ENCODE data around the gene PDHA2.
A peak's percentile ranks its signal among the peaks of the same experiment; 100 is the strongest.

The PDHA2 gene

GRCh38 chr4:95869961-95870500 is 30.1 kb downstream of the PDHA2 start:
- no peak for TF ChIP-seq CTCF (conservative IDR thresholded peaks at IDR 0.05; ENCODE audit: low read depth, low read length)
- no peak overlapping the region for H3K4me3 ChIP-seq (ENCODE audit: low read depth, low read length)
- peak; percentile 12 for DNase-seq (ENCODE audit: low read depth)

GRCh38 chr4:95877636-95878035 is 37.7 kb downstream of the PDHA2 start:
- no peak for TF ChIP-seq CTCF (conservative IDR thresholded peaks at IDR 0.05; ENCODE audit: low read depth, low read length)
- no peak overlapping the region for H3K4me3 ChIP-seq (ENCODE audit: low read depth, low read length)
- DNase-seq (ENCODE audit: low read depth), result no peak

GRCh38 chr4:95887551-95887950 is 47.7 kb downstream of the PDHA2 start:
- H3K4me3 ChIP-seq (ENCODE audit: low read depth, low read length), result no peak overlapping the region
- TF ChIP-seq CTCF (conservative IDR thresholded peaks at IDR 0.05; ENCODE audit: low read depth, low read length), result no peak
- no peak for DNase-seq (ENCODE audit: low read depth)

GRCh38 chr4:95889662-95890061 is 49.8 kb downstream of the PDHA2 start:
- no peak for TF ChIP-seq CTCF (conservative IDR thresholded peaks at IDR 0.05; ENCODE audit: low read depth, low read length)
- H3K4me3 ChIP-seq (ENCODE audit: low read depth, low read length), result no peak overlapping the region
- peak; percentile 42 for DNase-seq (ENCODE audit: low read depth)

Data from choroid plexus epithelial cell (primary cell).